Astrocyte of the cerebellum (primary cell): ENCODE measurements around the gene DPYSL4.

ENCODE experiments used
- DNase-seq: peaks from one replicate; pipeline ENCODE4 v3.0.0-alpha.2; 2011; ENCODE audit warnings: low read depth
- H3K4me3 ChIP-seq: 2 replicates; pipeline ENCODE4 v1.5.1; 2011; ENCODE audit warnings: mild to moderate bottlenecking, low read depth, low read length, moderate library complexity
- CTCF ChIP-seq: IDR thresholded peaks from 2 replicates; pipeline ENCODE4 v1.5.1; 2012; ENCODE audit warnings: low read length, low read depth, moderate library complexity, mild to moderate bottlenecking; ENCODE audit errors: missing control alignments
- in situ Hi-C: cut with HindIII; loops from 2 replicates; pipeline ENCODE4 v1.10.0; 2017; ENCODE audit warnings: low sequenced_read_pairs

Gene DPYSL4

GRCh38 chr10:132248455-132249225, 61.9 kb downstream of the DPYSL4 start:
- in situ Hi-C loops: no loop called here
- no peak for TF ChIP-seq CTCF
- H3K4me3 ChIP-seq: peak overlapping the region; percentile 31
- DNase-seq: no peak

DNA sequence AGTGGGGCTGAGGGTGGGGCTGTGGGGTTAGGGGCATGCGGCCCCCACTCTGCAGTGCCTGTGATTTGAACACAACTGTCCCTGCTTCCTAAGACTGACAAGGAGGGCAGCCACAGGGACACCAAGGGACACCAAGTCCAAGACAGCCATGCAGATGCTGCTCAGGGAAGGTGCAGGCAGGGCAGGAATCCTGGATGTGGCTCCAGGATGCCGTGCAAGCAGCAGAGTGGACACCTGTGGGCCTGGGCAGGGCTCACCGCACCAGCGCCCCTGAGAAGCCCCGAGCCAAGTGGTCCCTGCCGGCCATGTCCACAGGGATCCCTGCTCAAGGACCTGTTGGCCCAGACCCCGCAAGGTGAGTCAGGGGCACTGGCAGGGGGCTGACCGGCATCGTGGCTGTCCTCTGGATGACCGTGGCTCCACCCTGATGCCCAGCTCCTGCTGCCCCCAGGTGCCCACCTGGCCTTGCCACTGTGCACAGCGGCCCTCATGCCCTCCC, 62.5 kb downstream of the DPYSL4 start:
- no peak for TF ChIP-seq CTCF
- no peak overlapping the region for H3K4me3 ChIP-seq
- in situ Hi-C loops: no loop called here

DNA sequence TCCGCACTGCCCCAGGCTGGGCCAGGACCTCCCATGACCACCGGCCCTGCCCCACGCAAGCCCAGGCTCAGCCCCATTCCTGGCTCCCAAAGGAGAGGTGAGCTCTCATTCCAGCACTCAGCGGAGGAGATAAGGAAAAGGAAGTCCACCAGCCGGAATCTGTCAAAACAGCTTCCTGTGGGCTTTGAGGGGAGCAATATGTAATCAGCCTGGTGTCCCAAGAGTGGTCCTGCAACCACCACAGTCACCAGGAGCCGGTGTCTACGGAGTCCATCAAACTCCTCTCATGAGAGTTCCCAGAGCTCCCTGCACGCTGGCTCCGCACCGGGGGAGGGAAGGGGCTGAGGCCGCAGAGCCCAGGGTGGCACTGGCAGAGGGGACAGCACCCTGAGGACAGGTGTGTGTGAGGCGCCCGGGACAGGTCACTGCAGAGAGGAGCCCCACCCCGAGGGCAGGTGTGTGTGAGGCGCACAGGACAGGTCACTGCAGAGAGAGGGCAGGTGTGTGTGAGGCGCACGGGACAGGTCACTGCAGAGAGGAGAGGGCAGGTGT, 63.2 kb downstream of the DPYSL4 start:
- in situ Hi-C loops: no loop called here
- no peak for TF ChIP-seq CTCF
- H3K4me3 ChIP-seq: no peak overlapping the region
- no peak for DNase-seq

More for the DNA sequence above, 62.5 kb downstream of the DPYSL4 start:
- DNase-seq: no peak

GRCh38 chr10:132250481-132251475, 64.0 kb downstream of the DPYSL4 start:
- no peak overlapping the region for H3K4me3 ChIP-seq
- DNase-seq: no peak
- no peak for TF ChIP-seq CTCF
- in situ Hi-C loops: no loop called here

GRCh38 chr10:132251928-132252327, 65.2 kb downstream of the DPYSL4 start:
- H3K4me3 ChIP-seq: no peak overlapping the region
- TF ChIP-seq CTCF: no peak
- in situ Hi-C loops: no loop called here
- no peak for DNase-seq

GRCh38 chr10:132252412-132252811, 65.7 kb downstream of the DPYSL4 start:
- peak; percentile 29 for TF ChIP-seq CTCF
- no peak overlapping the region for H3K4me3 ChIP-seq
- in situ Hi-C loops: no loop called here
- no peak for DNase-seq
